Peyer's patch (tissue), 4 donors: Measurements from ENCODE around the gene PPP6R3. TPM values are rescaled to one million over a fixed set of nuclear protein-coding genes. Genes with fewer than 3 reads are reported as not detected.
A peak's percentile ranks its signal among the peaks of the same experiment; 100 is the strongest.

Experiments
- DNase-seq, 3 donors: peaks; one replicate each; pipeline ENCODE4 v3.0.0-alpha.2; 2017 to 2019
- H3K27ac ChIP-seq, 4 donors: fragments of 200-600 bp; sonication (generic); one replicate each; pipeline ENCODE4 v1.5.1; 2016 to 2019
- H3K27me3 ChIP-seq, 2 donors: fragments of 200-600 bp; sonication (generic); one replicate each; pipeline ENCODE4 v1.5.1; 2019
- H3K36me3 ChIP-seq, 3 donors: fragments of 200-600 bp; sonication (generic); one replicate each; pipeline ENCODE4 v1.5.1; 2016 to 2019
- H3K4me1 ChIP-seq, 4 donors: fragments of 200-600 bp; sonication (generic); one replicate each; pipeline ENCODE4 v1.5.1; 2016 to 2019
- H3K4me3 ChIP-seq, 4 donors: fragments of 200-600 bp; sonication (generic); 1 replicate in 3 of 4; 2 replicates in 1 of 4; pipeline ENCODE4 v1.5.1; 2016 to 2019; ENCODE audit warnings: mild to moderate bottlenecking in 1 of 4
- H3K9me3 ChIP-seq, 4 donors: fragments of 200-600 bp; sonication (generic); one replicate each; pipeline ENCODE4 v1.5.1; 2016 to 2019; ENCODE audit warnings: mild to moderate bottlenecking in 1 of 4
- POLR2A ChIP-seq, 2 donors: fragments of 450-650 bp; IDR thresholded peaks; one replicate each; pipeline ENCODE4 v1.5.1; 2017; ENCODE audit warnings: antibody characterized with exemption in 2 of 2, mild to moderate bottlenecking in 2 of 2, moderate library complexity in 2 of 2
- total RNA-seq, 4 donors: library from RNA; depleted of rRNA; stranded (reverse); fragments of >200 nt; gene quantifications; one replicate each; pipeline ENCODE4 v1.1.0, GENCODE V29; 2016
- TF ChIP-seq, protein P1 (sequence below), 6 experiments: fragments of 450-650 bp in 4 of 6; fragments of 200-600 bp in 2 of 6; sonication (generic) in 1 of 6; IDR thresholded peaks; one replicate each; pipeline ENCODE4 v1.5.1; 2017 to 2019; ENCODE audit warnings: antibody characterized with exemption in 6 of 6, mild to moderate bottlenecking in 3 of 6, moderate library complexity in 1 of 6

The PPP6R3 gene
- total RNA-seq, 4 donors from 2014 or later: 130 to 282 (median 156) TPM

DNA sequence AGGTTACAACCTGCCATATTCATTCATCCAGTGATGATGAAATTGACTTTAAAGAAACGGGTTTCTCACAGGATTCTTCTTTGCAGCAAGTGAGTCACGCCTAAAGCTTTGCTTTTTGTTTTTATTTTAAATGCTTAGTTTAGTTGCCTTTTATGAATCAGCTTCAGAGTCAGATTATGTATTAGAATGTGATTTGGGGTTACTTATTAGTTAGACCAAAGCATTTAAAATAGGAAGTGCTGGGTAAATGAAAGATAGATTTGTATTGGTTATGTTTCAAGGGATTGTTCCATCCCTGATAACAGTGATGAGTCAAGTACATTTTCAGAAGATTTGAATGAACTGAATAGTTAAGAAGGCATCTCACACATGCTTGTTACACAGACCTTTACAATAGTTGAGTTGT is 122.5 kb downstream of the PPP6R3 start:
- H3K36me3 ChIP-seq: peaks cover 0 to 61% (median 0%) of the 10 kb centered on the region in 3 donors
- H3K4me3 ChIP-seq: no peak overlapping the region
- H3K9me3 ChIP-seq: no peaks in the 10 kb centered on the region
- H3K27ac ChIP-seq: no peak overlapping the region
- TF ChIP-seq, protein P1, sequence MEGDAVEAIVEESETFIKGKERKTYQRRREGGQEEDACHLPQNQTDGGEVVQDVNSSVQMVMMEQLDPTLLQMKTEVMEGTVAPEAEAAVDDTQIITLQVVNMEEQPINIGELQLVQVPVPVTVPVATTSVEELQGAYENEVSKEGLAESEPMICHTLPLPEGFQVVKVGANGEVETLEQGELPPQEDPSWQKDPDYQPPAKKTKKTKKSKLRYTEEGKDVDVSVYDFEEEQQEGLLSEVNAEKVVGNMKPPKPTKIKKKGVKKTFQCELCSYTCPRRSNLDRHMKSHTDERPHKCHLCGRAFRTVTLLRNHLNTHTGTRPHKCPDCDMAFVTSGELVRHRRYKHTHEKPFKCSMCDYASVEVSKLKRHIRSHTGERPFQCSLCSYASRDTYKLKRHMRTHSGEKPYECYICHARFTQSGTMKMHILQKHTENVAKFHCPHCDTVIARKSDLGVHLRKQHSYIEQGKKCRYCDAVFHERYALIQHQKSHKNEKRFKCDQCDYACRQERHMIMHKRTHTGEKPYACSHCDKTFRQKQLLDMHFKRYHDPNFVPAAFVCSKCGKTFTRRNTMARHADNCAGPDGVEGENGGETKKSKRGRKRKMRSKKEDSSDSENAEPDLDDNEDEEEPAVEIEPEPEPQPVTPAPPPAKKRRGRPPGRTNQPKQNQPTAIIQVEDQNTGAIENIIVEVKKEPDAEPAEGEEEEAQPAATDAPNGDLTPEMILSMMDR (IDR thresholded peaks at IDR 0.05): no peak
- no peak for TF ChIP-seq POLR2A (IDR thresholded peaks at IDR 0.05)
- H3K4me1 ChIP-seq: no peaks in the 10 kb centered on the region
- no peak for DNase-seq
- H3K27me3 ChIP-seq: no peaks in the 10 kb centered on the region

DNA sequence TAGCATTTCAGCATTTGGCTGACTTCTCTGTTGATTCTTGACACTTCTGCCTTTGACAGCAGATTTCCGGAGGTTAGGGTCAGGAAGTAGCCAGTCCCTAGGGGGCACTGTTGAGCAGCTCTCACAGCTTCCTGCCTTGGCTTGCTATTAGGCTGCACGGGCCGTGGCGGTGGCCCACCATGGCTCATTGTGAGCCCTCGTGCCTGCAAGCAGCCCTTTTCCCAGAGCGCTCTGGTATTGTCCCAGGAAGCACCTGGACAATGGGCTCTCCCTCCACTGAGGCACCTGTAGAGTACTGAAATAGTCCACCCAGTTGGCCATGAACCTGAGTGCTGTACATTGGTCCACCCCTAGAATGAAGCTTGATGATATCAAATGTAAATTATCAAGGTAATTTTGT is 123.5 kb downstream of the PPP6R3 start:
- peak; percentile 44 to 69 (median 52) for DNase-seq
- H3K27ac ChIP-seq: no peak overlapping the region
- H3K27me3 ChIP-seq: no peaks in the 10 kb centered on the region
- H3K9me3 ChIP-seq: no peaks in the 10 kb centered on the region
- TF ChIP-seq, protein P1 (IDR thresholded peaks at IDR 0.05): peak in 4 of 6 experiments; percentile 39 to 57 (median 44)
- TF ChIP-seq POLR2A (IDR thresholded peaks at IDR 0.05): no peak
- peaks cover 0 to 61% (median 0%) of the 10 kb centered on the region in 3 donors for H3K36me3 ChIP-seq
- no peaks in the 10 kb centered on the region for H3K4me1 ChIP-seq
- no peak overlapping the region for H3K4me3 ChIP-seq

DNA sequence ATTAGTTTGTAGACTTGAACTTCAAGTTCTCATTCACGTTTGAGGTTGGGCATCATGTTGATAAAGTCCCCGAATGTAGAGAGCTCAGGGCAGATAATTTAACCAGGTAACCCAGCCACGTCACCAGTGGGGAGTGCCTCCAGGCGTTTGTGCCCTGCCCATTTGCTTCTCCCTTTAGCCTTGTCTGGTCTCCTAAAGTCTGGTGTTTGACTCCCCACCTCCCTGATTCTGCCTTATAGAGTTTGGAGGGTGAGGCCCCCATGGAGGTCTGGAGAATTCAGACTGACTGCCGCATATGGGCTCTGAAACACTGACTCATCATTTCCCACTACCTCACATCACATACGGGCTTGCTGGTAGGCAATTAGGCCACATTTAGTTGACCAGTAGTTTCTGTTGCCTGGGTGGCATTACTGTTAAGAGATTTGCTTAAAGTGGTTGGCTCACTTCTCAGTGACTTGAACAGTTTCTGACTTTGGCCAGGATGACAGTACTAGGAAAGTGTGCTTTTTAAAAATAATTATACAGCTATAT is 124.5 kb downstream of the PPP6R3 start:
- no peak overlapping the region for H3K27ac ChIP-seq
- peaks cover 0 to 64% (median 0%) of the 10 kb centered on the region in 3 donors for H3K36me3 ChIP-seq
- no peak for DNase-seq
- no peak for TF ChIP-seq POLR2A (IDR thresholded peaks at IDR 0.05)
- TF ChIP-seq, protein P1 (IDR thresholded peaks at IDR 0.05): no peak
- H3K4me3 ChIP-seq: no peak overlapping the region
- no peaks in the 10 kb centered on the region for H3K27me3 ChIP-seq
- H3K9me3 ChIP-seq: no peaks in the 10 kb centered on the region
- H3K4me1 ChIP-seq: no peaks in the 10 kb centered on the region

DNA sequence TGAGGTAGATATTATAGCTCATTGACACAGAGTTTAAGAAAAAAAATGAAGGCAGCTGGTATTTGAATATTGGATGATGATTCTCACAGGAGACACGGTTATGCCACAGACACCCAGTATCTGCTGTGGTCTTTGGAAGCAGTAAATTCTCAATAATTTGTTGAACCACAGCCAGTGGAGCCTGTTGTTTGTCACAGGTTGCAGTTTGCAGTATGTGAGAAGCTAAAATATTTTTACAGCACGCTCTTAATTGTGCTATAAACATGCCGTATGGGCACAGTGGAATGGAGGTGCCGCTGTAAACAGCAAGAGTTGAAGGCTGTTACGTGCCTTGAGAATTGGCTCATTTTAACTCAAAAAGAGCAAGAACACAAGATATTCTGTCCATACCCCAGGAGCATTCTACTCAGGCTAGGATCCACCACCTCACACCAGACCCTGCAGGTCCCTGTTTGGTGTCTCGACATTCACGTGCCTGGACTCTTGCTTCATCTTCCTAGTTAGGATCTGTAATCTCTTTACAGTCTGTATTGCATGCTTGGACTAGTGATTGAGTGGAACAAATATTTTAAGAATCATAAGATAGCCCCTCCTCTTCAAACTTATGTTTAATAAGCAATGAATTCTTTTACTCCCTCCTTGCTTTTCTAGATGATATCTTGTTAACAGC is 129.1 kb downstream of the PPP6R3 start:
- no peak for DNase-seq
- Histone ChIP-seq H3K4me1 (no peaks in the 10 kb centered on the region), H3K27ac (no peak overlapping the region), H3K27me3 (no peaks in the 10 kb centered on the region), H3K36me3 (peaks cover 0 to 92% (median 0%) of the 10 kb centered on the region in 3 donors), H3K9me3 (no peaks in the 10 kb centered on the region), H3K4me3 (no peak overlapping the region)
- TF ChIP-seq, protein P1 (IDR thresholded peaks at IDR 0.05): no peak
- TF ChIP-seq POLR2A (IDR thresholded peaks at IDR 0.05): no peak

DNA sequence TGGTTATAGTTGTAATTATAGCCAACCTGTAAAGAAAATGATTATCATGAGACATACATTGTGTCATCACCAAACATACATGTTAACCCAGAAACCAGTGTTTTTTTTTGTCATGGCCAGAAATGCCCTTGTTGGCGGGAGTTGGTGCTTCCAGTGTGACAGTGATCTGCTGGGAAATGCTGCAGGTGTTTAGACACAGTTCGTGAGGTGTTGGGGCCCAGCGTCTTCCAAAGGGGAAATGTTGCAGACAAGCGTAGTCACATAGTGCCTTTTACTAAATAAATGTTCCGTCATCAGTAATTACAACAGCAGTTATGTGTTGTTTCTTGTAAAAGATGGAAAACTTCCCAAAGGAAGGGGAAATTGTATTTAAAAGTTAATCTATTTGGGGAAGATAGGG is 131.2 kb downstream of the PPP6R3 start:
- Histone ChIP-seq H3K4me3 (no peak overlapping the region), H3K27ac (no peak overlapping the region), H3K9me3 (no peaks in the 10 kb centered on the region), H3K36me3 (peaks cover 0 to 96% (median 0%) of the 10 kb centered on the region in 3 donors), H3K27me3 (no peaks in the 10 kb centered on the region), H3K4me1 (no peaks in the 10 kb centered on the region)
- no peak for DNase-seq
- TF ChIP-seq POLR2A (IDR thresholded peaks at IDR 0.05): no peak
- TF ChIP-seq, protein P1 (IDR thresholded peaks at IDR 0.05): no peak
